Ovary (tissue), 9 donors: ENCODE data around the gene IL9. TPM values are rescaled to one million over a fixed set of nuclear protein-coding genes. Genes with fewer than 3 reads are reported as not detected.

Experiments used
- DNase-seq, 5 donors: peaks; one replicate each; pipeline ENCODE4 v3.0.0-alpha.2; 2019 to 2020
- H3K27ac ChIP-seq, 2 donors: fragments of 200-600 bp; one replicate each; pipeline versions ENCODE4 v1.5.1 to v1.8.0; 2019 to 2022
- H3K27me3 ChIP-seq: fragments of 200-600 bp; one replicate; pipeline ENCODE4 v1.8.0; 2022
- H3K36me3 ChIP-seq: fragments of 200-600 bp; sonication (generic); one replicate; pipeline ENCODE4 v1.5.1; 2019
- H3K4me1 ChIP-seq: one replicate; pipeline ENCODE4 v1.8.1; 2013; ENCODE audit warnings: mild to moderate bottlenecking, moderate library complexity; ENCODE audit not compliant: insufficient read depth
- H3K4me3 ChIP-seq: fragments of 200-600 bp; sonication (generic); one replicate; pipeline ENCODE4 v1.5.1; 2017
- H3K9me3 ChIP-seq, 2 donors: fragments of 200-600 bp in 1 of 2; sonication (generic) in 1 of 2; one replicate each; pipeline versions ENCODE4 v1.5.1 to v1.8.1; 2013 to 2019; ENCODE audit warnings: mild to moderate bottlenecking in 1 of 2, moderate library complexity in 1 of 2
- EP300 ChIP-seq: sonication (generic); formaldehyde crosslinking; IDR thresholded peaks from one replicate; pipeline ENCODE4 v1.6.1; 2017; ENCODE audit warnings: antibody characterized with exemption
- POLR2A ChIP-seq: fragments of 450-650 bp; IDR thresholded peaks from one replicate; pipeline ENCODE4 v1.6.1; 2017; ENCODE audit warnings: antibody characterized with exemption, mild to moderate bottlenecking, moderate library complexity
- WGBS, 3 donors: extraction: QIAGEN DNeasy Blood & Tissue Kit in 1 of 3; methylation state at CpG; one replicate each; pipeline versions ENCODE4 v1.1.5 to v1.1.7; 2013 to 2017; 5-methylcytosine and 5-hydroxymethylcytosine counted together
- intact Hi-C, 4 donors: fragments of 100-400 bp; cut with DNase I; formaldehyde crosslinking; loops; one replicate each; pipeline versions ENCODE4 v1.11.0 to v1.15.1; 2022 to 2023
- polyA plus RNA-seq, 2 donors: library from polyadenylated mRNA; stranded (reverse); fragments of 200-250 nt in 1 of 2; fragments of 350-450 nt in 1 of 2; fragmentation: Illumina TruSeq in 1 of 2; extraction: RNeasy Lipid Tissue Mini Kit (QIAGEN cat#74804) in 1 of 2; gene quantifications; one replicate each; pipeline ENCODE4 v1.2.3, GENCODE V29; 2013 to 2014
- total RNA-seq, 7 donors: library from RNA; depleted of rRNA in 2 of 7; stranded (reverse); fragments of >200 nt in 2 of 7; fragmentation: NEBNext Ultra II Directional in 3 of 7; extraction: Animal tissue kit (Norgen Biotek cat#: 25700) in 3 of 7; gene quantifications; one replicate each; pipeline versions ENCODE4 v1.1.0 to v1.2.4, GENCODE V29; 2016 to 2023
- TF ChIP-seq, protein P1 (sequence below), 3 donors: fragments of 450-650 bp in 2 of 3; fragments of 200-600 bp in 1 of 3; IDR thresholded peaks; one replicate each; pipeline versions ENCODE4 v1.5.1 to v1.8.0; 2016 to 2022; ENCODE audit warnings: antibody characterized with exemption in 3 of 3, mild to moderate bottlenecking in 1 of 3
- donor health status: DM: no; HTN: no; CAD: no; lungs with moderate emphysema.
- donor health status: DM: no; HTN: no; CAD: no.
- donor health status: Bipolar disorder and iron deficiency.
- donor health status: DM: yes; HTN: yes; CAD: no.
- donor health status: DM: no; HTN: no; CAD: no.
- donor health status: DM: yes; HTN: yes; CAD: no.

IL9 gene
- total and polyA plus RNA-seq, 9 donors, result not detected

DNA sequence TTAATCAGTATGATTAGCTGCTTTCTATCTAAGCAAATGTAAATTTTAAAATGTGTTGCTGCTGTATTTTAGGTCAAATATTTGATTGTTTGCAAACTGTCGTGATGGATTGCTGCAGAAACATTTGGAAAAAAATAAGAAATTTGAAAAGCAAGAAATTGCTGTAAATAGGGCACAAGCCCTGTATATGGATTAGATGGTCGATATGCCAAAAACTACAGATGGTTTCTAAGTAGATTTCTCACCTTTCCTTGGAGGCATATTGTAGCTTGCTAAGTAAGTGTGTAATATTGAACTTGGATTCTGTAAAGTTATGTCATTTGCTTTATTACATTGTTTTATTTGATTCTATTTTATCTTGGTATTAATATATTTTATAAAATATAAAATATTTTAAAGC, 46.1 kb upstream of the IL9 start:
- TF ChIP-seq POLR2A (no peak), EP300 (no peak)
- TF ChIP-seq, protein P1, sequence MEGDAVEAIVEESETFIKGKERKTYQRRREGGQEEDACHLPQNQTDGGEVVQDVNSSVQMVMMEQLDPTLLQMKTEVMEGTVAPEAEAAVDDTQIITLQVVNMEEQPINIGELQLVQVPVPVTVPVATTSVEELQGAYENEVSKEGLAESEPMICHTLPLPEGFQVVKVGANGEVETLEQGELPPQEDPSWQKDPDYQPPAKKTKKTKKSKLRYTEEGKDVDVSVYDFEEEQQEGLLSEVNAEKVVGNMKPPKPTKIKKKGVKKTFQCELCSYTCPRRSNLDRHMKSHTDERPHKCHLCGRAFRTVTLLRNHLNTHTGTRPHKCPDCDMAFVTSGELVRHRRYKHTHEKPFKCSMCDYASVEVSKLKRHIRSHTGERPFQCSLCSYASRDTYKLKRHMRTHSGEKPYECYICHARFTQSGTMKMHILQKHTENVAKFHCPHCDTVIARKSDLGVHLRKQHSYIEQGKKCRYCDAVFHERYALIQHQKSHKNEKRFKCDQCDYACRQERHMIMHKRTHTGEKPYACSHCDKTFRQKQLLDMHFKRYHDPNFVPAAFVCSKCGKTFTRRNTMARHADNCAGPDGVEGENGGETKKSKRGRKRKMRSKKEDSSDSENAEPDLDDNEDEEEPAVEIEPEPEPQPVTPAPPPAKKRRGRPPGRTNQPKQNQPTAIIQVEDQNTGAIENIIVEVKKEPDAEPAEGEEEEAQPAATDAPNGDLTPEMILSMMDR (IDR thresholded peaks at IDR 0.05), result no peak
- Histone ChIP-seq H3K9me3 (no peaks in the 10 kb centered on the region), H3K4me3 (no peak overlapping the region), H3K27me3 (no peaks in the 10 kb centered on the region), H3K27ac (no peak overlapping the region), H3K4me1 (no peaks in the 10 kb centered on the region), H3K36me3 (no peaks in the 10 kb centered on the region)
- intact Hi-C loops, result loop anchor here (5.0 to 10.0 kb wide), 5 partner anchors 113 to 271 kb away; no protein-coding TSS in a partner anchor
- 88 to 91% (median 90%) methylated on average over 2 of the region's 2 CpGs for WGBS, 3 donors
- no peak for DNase-seq

DNA sequence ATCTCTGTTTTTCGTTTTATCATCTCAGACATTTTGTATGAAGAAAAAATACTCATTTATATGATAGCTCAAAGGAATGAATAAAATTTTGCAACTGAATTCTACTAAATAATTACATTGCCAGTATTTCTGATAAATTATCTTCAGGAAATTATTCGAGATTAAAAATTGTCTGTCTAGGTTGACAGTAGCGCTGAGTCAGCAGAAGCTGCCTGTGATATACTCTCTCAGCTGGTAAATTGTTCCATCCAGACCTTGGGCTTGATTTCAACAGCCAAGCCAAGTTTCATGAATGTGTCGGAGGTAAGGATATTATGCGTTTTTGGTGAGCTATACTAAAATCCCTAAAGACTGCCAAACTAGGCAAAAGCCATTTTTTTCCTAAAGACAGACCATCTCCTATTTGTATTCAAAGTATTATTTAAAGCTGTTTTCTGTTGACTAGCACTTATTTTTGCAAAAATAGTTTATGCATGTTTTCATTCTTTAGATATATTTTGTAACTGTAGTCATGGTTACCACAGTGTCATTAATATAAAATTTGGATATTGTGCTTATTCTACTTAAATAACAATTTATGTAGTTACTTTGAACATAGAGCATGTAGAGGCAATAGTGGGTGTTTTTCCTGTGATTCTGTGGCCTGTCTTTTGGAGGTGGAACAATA, 41.7 kb upstream of the IL9 start:
- Histone ChIP-seq H3K27ac (no peak overlapping the region), H3K4me1 (no peaks in the 10 kb centered on the region), H3K36me3 (no peaks in the 10 kb centered on the region), H3K27me3 (no peaks in the 10 kb centered on the region), H3K9me3 (no peaks in the 10 kb centered on the region), H3K4me3 (no peak overlapping the region)
- TF ChIP-seq EP300 (no peak), POLR2A (no peak)
- TF ChIP-seq, protein P1 (IDR thresholded peaks at IDR 0.05), result no peak
- no peak for DNase-seq
- 50 to 69% (median 59%) methylated on average over 5 of the region's 5 CpGs for WGBS, 3 donors
- intact Hi-C loops, result loop anchor here in 1 of 4 donors (10.0 kb wide), 1 partner anchor 277 kb away; no protein-coding TSS in a partner anchor

DNA sequence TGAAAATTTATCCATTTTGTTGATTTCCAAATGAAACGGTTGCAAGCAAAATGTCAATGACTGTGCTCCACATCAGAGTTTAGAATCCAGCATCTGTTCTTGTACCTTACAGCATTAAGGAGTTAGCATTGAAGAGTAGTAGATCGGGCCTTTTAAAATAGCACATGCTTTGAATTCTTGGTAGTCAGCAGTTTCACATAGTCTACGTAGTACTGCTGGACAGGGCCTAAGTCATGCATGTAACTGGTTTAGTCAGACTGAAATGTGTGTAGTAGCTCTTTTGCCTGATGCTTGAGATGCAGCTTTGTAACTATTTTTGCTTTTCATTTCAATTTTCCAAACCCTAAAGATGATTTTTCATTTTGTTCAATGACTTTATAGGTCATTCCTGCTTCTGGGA, 39.3 kb upstream of the IL9 start:
- Histone ChIP-seq H3K27ac (no peak overlapping the region), H3K36me3 (no peaks in the 10 kb centered on the region), H3K27me3 (no peaks in the 10 kb centered on the region), H3K4me1 (no peaks in the 10 kb centered on the region), H3K9me3 (no peaks in the 10 kb centered on the region), H3K4me3 (no peak overlapping the region)
- intact Hi-C loops, result loop anchor here in 1 of 4 donors (10.0 kb wide), 1 partner anchor 280 kb away; no protein-coding TSS in a partner anchor
- TF ChIP-seq, protein P1 (IDR thresholded peaks at IDR 0.05), result no peak
- no peak for TF ChIP-seq POLR2A
- no peak for TF ChIP-seq EP300
- no peak for DNase-seq
- WGBS, 3 donors, result 26 to 34% (median 26%) methylated on average over 3 of the region's 3 CpGs

DNA sequence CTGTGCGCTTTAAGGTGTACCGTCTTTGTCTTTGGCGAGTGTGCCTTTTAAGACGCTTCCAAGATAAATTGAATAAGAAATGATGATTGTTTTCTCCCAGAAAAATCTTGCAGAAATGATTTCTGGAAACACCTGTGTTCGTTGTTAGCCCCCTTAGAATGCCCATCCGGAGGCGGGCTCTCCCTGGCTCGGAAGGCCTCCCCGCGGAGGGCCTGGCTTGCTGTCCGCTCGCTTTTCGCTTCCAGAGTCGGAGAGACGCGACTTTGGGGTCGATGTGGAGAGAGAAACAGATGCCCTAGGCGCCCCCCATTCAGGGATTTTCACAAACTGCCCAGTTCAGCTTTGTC, 35.3 kb upstream of the IL9 start:
- Histone ChIP-seq H3K27ac (no peak overlapping the region), H3K27me3 (no peaks in the 10 kb centered on the region), H3K36me3 (no peaks in the 10 kb centered on the region), H3K9me3 (no peaks in the 10 kb centered on the region), H3K4me1 (no peaks in the 10 kb centered on the region), H3K4me3 (no peak overlapping the region)
- TF ChIP-seq EP300, result no peak
- no peak for TF ChIP-seq POLR2A
- TF ChIP-seq, protein P1 (IDR thresholded peaks at IDR 0.05), result no peak
- 42 to 51% (median 46%) methylated on average over 18 of the region's 18 CpGs for WGBS, 3 donors
- intact Hi-C loops, result loop anchor here in 1 of 4 donors (10.0 kb wide), 1 partner anchor 284 kb away; no protein-coding TSS in a partner anchor
- DNase-seq, result no peak
